ENCODE measurements around the gene NAGLU.

Gene NAGLU

DNA sequence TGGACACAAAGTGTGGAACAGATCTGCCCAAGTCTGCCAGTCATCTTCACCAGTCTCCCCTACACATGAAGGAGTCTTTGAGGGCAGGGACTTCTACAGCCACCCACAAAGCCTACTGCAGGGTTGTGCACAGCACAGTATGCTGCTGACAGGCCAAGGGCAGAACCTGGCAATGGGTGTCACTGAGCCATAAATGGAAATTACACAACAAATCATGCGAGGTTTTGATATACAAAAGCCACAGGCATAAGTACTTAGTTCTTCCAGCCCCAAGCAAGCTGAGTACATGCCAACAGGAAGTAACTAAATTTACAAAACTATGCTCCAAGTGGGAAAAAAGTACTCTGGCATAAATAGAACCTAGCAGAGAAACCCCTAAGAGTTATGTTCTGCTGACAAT, 49.3 kb downstream of the NAGLU start:
- Histone ChIP-seq H3K79me2 (ENCODE audit: insufficient read depth, low read length) (no peaks in the 10 kb centered on the region), H3K36me3 (ENCODE audit: low read length) (0 out of 2 replicates have a peak, but pooled peaks cover 2% of the 10 kb centered on the region), H4K20me1 (ENCODE audit: low read depth, low read length) (no peaks in the 10 kb centered on the region), H3K4me3 (ENCODE audit: insufficient read depth, low read length, poor library complexity, severe bottlenecking) (no peak overlapping the region), H3K9me3 (ENCODE audit: insufficient read depth, low read length) (no peaks in the 10 kb centered on the region), H3K27me3 (ENCODE audit: low read length) (no peaks in the 10 kb centered on the region), H2AFZ (ENCODE audit: low read depth, low read length, severe bottlenecking) (no peak overlapping the region), H3K9ac (ENCODE audit: low read length) (no peak overlapping the region), H3K9me2 (replicated peaks; ENCODE audit: insufficient read depth, low read length) (no peaks in the 10 kb centered on the region), H3K4me2 (ENCODE audit: low read depth, low read length, poor library complexity, severe bottlenecking) (no peak overlapping the region), H3F3A (ENCODE audit: insufficient read depth) (peaks cover 19% of the 10 kb centered on the region), H3K27ac (ENCODE audit: low read depth, low read length) (no peak overlapping the region)
- TF ChIP-seq, protein P1, sequence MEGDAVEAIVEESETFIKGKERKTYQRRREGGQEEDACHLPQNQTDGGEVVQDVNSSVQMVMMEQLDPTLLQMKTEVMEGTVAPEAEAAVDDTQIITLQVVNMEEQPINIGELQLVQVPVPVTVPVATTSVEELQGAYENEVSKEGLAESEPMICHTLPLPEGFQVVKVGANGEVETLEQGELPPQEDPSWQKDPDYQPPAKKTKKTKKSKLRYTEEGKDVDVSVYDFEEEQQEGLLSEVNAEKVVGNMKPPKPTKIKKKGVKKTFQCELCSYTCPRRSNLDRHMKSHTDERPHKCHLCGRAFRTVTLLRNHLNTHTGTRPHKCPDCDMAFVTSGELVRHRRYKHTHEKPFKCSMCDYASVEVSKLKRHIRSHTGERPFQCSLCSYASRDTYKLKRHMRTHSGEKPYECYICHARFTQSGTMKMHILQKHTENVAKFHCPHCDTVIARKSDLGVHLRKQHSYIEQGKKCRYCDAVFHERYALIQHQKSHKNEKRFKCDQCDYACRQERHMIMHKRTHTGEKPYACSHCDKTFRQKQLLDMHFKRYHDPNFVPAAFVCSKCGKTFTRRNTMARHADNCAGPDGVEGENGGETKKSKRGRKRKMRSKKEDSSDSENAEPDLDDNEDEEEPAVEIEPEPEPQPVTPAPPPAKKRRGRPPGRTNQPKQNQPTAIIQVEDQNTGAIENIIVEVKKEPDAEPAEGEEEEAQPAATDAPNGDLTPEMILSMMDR (IDR thresholded peaks at IDR 0.05; ENCODE audit: insufficient read depth, low read length, poor library complexity, severe bottlenecking) = no peak
- TF ChIP-seq EZH2phosphoT487 (conservative IDR thresholded peaks at IDR 0.05; ENCODE audit: low read length) = no peak

DNA sequence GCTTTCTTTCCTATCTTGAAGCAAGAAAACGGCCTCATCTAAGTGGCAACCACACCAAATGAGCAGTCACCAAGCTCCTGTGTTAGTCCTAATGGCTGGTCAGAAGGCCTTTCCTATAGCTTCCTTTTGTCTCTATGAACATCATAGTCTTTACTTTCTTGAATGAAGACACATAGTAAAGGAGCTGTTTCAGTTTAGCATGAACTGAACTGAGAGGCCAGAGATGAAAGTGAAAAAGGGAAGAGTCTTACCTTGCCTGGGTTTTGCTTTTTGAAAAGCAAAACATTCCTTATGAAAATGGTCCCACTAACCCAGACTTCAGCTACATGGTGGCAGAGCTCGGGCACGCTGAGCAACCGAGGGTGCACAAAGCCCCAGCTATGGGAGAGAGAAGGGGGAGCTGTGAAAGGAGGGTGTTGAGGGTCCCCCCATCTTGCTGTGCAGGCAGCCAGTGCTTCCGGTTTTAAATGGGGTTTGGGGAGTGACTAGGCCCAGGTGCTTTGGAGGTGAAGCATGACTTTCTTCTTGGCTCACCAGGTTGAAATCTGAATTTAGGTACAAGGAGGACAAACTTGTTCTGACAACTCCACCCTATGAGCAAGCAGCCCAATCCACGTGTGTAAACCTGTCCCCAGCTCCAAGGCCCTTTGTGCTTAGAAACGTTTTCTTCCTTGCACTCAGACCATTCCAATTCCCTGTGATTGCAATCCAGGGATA, 50.6 kb downstream of the NAGLU start:
- no peak overlapping the region for H3K4me3 ChIP-seq (ENCODE audit: insufficient read depth, low read length, poor library complexity, severe bottlenecking)
- TF ChIP-seq, protein P1 (IDR thresholded peaks at IDR 0.05; ENCODE audit: insufficient read depth, low read length, poor library complexity, severe bottlenecking) = no peak
- no peak for TF ChIP-seq EZH2phosphoT487 (conservative IDR thresholded peaks at IDR 0.05; ENCODE audit: low read length)
- no peaks in the 10 kb centered on the region for H3K27me3 ChIP-seq (ENCODE audit: low read length)
- H2AFZ ChIP-seq (ENCODE audit: low read depth, low read length, severe bottlenecking) = peak overlapping the region; percentile 10
- no peaks in the 10 kb centered on the region for H4K20me1 ChIP-seq (ENCODE audit: low read depth, low read length)
- peak overlapping the region; percentile 83 for H3K27ac ChIP-seq (ENCODE audit: low read depth, low read length)
- H3K9ac ChIP-seq (ENCODE audit: low read length) = peak overlapping the region; percentile 22
- no peaks in the 10 kb centered on the region for H3K9me3 ChIP-seq (ENCODE audit: insufficient read depth, low read length)
- H3K79me2 ChIP-seq (ENCODE audit: insufficient read depth, low read length) = no peaks in the 10 kb centered on the region
- H3F3A ChIP-seq (ENCODE audit: insufficient read depth) = peaks cover 19% of the 10 kb centered on the region
- 0 out of 2 replicates have a peak, but pooled peaks cover 2% of the 10 kb centered on the region for H3K36me3 ChIP-seq (ENCODE audit: low read length)
- peak overlapping the region; percentile 48 for H3K4me2 ChIP-seq (ENCODE audit: low read depth, low read length, poor library complexity, severe bottlenecking)
- no peaks in the 10 kb centered on the region for H3K9me2 ChIP-seq (replicated peaks; ENCODE audit: insufficient read depth, low read length)

DNA sequence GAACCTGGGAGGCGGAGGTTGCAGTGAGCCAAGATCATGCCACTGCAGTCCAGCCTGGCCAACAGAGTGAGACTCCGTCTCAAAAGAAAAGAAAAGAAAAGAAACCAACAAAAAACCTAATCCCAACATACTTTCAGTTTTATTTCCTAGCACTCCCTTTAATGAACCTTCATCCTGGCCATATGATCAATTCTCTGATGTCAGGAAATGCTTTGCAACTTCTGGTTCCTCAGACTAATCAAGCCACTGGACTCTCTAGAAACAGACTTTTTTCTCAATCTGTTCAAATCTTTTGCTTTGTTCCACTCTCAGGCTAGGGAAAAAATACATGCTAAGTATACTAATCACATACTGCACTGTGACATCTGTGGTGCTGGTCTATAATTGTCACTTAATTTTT, 54.8 kb downstream of the NAGLU start:
- H4K20me1 ChIP-seq (ENCODE audit: low read depth, low read length) = no peaks in the 10 kb centered on the region
- no peak overlapping the region for H3K4me3 ChIP-seq (ENCODE audit: insufficient read depth, low read length, poor library complexity, severe bottlenecking)
- H3K27ac ChIP-seq (ENCODE audit: low read depth, low read length) = no peak overlapping the region
- TF ChIP-seq EZH2phosphoT487 (conservative IDR thresholded peaks at IDR 0.05; ENCODE audit: low read length) = no peak
- TF ChIP-seq, protein P1 (IDR thresholded peaks at IDR 0.05; ENCODE audit: insufficient read depth, low read length, poor library complexity, severe bottlenecking) = no peak
- no peaks in the 10 kb centered on the region for H3K27me3 ChIP-seq (ENCODE audit: low read length)
- no peak overlapping the region for H2AFZ ChIP-seq (ENCODE audit: low read depth, low read length, severe bottlenecking)
- H3K36me3 ChIP-seq (ENCODE audit: low read length) = no peaks in the 10 kb centered on the region
- no peak overlapping the region for H3K9ac ChIP-seq (ENCODE audit: low read length)
- H3K4me2 ChIP-seq (ENCODE audit: low read depth, low read length, poor library complexity, severe bottlenecking) = no peak overlapping the region
- H3F3A ChIP-seq (ENCODE audit: insufficient read depth) = peaks cover 19% of the 10 kb centered on the region
- H3K9me2 ChIP-seq (replicated peaks; ENCODE audit: insufficient read depth, low read length) = no peaks in the 10 kb centered on the region
- no peaks in the 10 kb centered on the region for H3K79me2 ChIP-seq (ENCODE audit: insufficient read depth, low read length)
- no peaks in the 10 kb centered on the region for H3K9me3 ChIP-seq (ENCODE audit: insufficient read depth, low read length)

Measured in SU-DHL-6 (cell line).